Measurements from ENCODE around the gene GPER1. TPM values are rescaled to one million over a fixed set of nuclear protein-coding genes. Genes with fewer than 3 reads are reported as not detected.
"Not testable (repeated sequence)": the region's sequence is repeated elsewhere in the genome, so short reads cannot be mapped to it uniquely, and the experiment has no call there.

The GPER1 gene
- total RNA-seq, 1 donor from 2014 or later, result not detected

DNA sequence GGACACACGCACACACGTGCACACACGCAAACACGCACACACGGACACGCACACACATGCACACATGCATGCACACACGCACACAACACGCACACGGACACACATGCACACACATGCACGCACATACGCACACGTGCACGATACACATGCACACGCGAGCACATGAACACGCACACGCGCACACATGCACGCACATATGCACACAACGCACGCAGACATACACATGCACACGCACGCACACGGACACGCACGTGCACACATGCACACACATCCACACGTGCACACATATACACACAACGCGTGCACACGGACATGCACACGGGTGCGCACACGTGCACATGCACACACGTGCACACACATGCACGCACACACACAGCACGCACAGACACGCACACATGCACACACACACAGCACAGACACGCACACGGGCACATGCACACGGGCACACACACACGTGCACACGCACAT, 17.3 kb upstream of the GPER1 start:
- intact Hi-C loops (cut with micrococcal nuclease), result no loop called here
- H3K27ac Mint-ChIP-seq, result no peak overlapping the region
- no peaks in the 10 kb centered on the region for H3K36me3 Mint-ChIP-seq (ENCODE audit: low read depth)
- H3K9me3 Mint-ChIP-seq, result no peaks in the 10 kb centered on the region
- H3K27me3 Mint-ChIP-seq, result no peaks in the 10 kb centered on the region
- no peak overlapping the region for H3K4me3 Mint-ChIP-seq
- H3K4me1 Mint-ChIP-seq, result no peaks in the 10 kb centered on the region
- no peak for DNase-seq

GRCh38 chr7:1071731-1072254, 16.1 kb upstream of the GPER1 start:
- Mint-ChIP-seq H3K4me1 (no peaks in the 10 kb centered on the region), H3K27ac (no peak overlapping the region), H3K36me3 (ENCODE audit: low read depth) (no peaks in the 10 kb centered on the region), H3K4me3 (no peak overlapping the region), H3K9me3 (no peaks in the 10 kb centered on the region), H3K27me3 (no peaks in the 10 kb centered on the region)
- intact Hi-C loops (cut with micrococcal nuclease), result no loop called here
- no peak for DNase-seq

DNA sequence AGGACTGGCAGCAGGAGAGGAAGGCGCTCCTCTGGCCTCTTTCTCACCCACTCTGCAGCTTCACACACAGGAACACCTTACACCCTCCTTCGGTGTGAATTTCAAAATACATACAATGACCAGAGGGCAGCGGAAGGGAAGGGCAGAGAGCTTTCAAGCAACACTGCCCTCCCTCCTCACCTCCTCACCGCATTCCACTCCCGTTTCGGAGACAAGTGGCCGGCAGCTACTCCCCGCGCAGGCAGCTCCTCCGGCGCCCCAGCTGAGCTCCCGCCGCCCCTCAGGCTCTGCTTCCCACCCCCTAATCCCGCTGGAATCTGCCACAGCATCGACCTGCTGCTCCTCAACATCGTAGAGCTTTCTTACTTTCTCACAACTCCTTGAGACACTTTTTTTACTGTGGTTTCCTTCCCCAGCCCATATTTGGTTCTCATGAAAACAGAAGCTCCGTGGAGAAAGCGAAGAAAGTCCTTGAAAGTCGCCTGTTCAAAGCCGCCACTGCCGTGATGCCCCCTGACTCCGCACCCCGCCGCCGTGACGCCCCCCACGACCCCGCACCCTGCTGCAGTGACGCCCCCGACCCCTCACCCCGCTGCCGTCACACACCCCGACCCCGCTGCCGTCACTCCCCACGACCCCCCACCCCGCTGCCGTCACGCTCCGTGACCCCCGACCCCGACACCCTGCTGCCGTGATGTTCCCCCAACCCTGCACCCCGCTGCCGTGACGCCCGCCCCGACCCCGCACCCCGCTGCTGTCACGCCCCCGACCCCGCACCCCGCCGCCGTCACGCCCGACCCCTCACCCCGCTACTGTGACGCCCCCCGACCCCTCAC, 14.6 kb upstream of the GPER1 start:
- Mint-ChIP-seq H3K27me3 (no peaks in the 10 kb centered on the region), H3K4me1 (no peaks in the 10 kb centered on the region), H3K4me3 (no peak overlapping the region), H3K36me3 (ENCODE audit: low read depth) (no peaks in the 10 kb centered on the region), H3K27ac (no peak overlapping the region), H3K9me3 (no peaks in the 10 kb centered on the region)
- intact Hi-C loops (cut with micrococcal nuclease), result no loop called here
- DNase-seq, result no peak

DNA sequence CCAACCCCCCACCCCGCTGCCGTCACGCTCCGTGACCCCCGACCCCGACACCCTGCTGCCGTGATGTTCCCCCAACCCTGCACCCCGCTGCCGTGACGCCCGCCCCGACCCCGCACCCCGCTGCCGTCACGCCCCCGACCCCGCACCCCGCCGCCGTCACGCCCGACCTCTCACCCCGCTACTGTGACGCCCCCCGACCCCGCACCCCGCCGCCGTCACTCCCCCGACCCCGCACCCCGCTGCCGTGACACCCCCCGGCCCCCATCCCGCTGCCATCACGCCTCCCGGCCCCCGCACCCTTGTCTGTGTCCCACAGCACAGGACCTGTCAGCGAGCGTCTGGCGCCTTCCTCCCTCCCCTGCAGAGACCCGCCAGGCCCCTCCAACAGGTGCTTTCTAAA, 13.9 kb upstream of the GPER1 start:
- DNase-seq; H3K4me1 Mint-ChIP-seq; H3K4me3 Mint-ChIP-seq; H3K27me3 Mint-ChIP-seq; H3K36me3 Mint-ChIP-seq (ENCODE audit: low read depth); H3K27ac Mint-ChIP-seq; H3K9me3 Mint-ChIP-seq; intact Hi-C loops (cut with micrococcal nuclease): not testable (repeated sequence)

DNA sequence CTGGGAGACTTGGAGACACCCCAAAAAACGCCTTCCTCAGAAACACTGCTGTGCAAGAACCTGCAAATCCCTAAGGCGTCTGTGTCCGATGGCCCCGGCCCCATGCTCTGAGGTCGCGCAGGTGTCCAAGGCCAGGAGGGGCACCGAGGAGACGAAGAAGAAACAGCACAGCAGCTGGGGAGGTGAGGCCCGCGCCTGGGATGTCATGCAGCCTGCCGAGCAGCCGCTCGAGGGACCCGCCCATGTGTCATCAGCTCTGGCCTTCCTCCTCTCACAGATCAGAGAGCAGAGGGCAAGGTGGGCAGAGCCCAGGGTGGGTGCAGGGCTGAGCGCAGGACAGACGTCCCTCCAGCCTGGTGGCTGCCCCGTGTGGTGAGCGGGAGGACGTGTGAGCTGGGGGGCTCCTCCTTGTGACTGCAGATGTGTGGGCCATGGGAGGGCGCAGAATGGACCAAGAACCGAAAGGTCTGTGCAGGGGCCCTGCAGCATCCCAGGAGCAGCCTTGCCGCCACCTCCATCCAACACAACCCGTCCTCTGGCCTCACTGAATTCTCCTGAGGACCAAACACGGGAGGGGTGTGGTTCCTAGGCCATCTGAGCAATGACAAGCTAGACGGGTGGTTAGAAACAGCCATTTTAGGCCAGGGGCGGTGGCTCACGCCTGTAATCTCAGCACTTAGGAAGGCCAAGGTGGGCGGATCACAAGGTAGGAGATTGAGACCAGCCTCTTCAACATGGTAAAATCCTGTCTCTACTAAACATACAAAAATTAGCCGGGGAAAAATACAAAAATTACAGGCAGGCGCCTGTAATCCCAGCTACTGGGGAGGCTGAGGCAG, 13.1 kb upstream of the GPER1 start:
- H3K9me3 Mint-ChIP-seq, result no peaks in the 10 kb centered on the region
- intact Hi-C loops (cut with micrococcal nuclease), result no loop called here
- no peaks in the 10 kb centered on the region for H3K27me3 Mint-ChIP-seq
- no peak overlapping the region for H3K27ac Mint-ChIP-seq
- H3K4me3 Mint-ChIP-seq, result no peak overlapping the region
- DNase-seq, result no peak
- H3K4me1 Mint-ChIP-seq, result no peaks in the 10 kb centered on the region
- H3K36me3 Mint-ChIP-seq (ENCODE audit: low read depth), result no peaks in the 10 kb centered on the region

GRCh38 chr7:1076184-1077072, 11.5 kb upstream of the GPER1 start:
- Mint-ChIP-seq H3K36me3 (ENCODE audit: low read depth) (no peaks in the 10 kb centered on the region), H3K4me3 (no peak overlapping the region), H3K27ac (no peak overlapping the region), H3K4me1 (no peaks in the 10 kb centered on the region), H3K27me3 (no peaks in the 10 kb centered on the region), H3K9me3 (no peaks in the 10 kb centered on the region)
- no peak for DNase-seq
- intact Hi-C loops (cut with micrococcal nuclease), result no loop called here

DNA sequence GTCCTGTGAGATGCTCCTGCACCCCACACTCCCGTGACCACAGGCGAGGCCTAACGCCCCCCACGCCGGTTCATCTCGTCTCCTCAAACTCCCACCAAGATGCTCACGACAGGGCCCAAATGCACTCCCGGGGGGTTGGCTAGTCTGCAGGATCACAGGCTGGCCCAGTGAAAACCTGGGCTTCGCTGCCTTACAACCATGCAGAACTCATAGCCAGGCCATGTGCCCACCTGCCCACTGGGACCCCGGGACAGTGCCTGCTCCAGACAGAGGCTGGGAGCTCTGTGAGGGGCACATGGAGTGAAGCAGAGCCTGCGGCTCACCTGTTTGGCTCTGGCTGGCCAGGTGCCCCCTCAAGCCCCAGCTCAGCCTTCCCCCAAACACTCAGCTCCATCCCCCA, 9.4 kb upstream of the GPER1 start:
- DNase-seq, result no peak
- Mint-ChIP-seq H3K36me3 (ENCODE audit: low read depth) (no peaks in the 10 kb centered on the region), H3K4me3 (no peak overlapping the region), H3K27ac (no peak overlapping the region), H3K27me3 (no peaks in the 10 kb centered on the region), H3K4me1 (no peaks in the 10 kb centered on the region), H3K9me3 (no peaks in the 10 kb centered on the region)
- intact Hi-C loops (cut with micrococcal nuclease), result no loop called here

- H3K9me3 Mint-ChIP-seq, result no peaks in the 10 kb centered on the region
- no peaks in the 10 kb centered on the region for H3K27me3 Mint-ChIP-seq
- no peak for DNase-seq
- H3K36me3 Mint-ChIP-seq (ENCODE audit: low read depth), result no peaks in the 10 kb centered on the region
- no peak overlapping the region for H3K27ac Mint-ChIP-seq
- H3K4me3 Mint-ChIP-seq, result no peak overlapping the region
- H3K4me1 Mint-ChIP-seq, result no peaks in the 10 kb centered on the region
- intact Hi-C loops (cut with micrococcal nuclease), result no loop called here
Measured at GRCh38 chr7:1078985-1079384, 8.9 kb upstream of the GPER1 start.

GRCh38 chr7:1079546-1079945, 8.4 kb upstream of the GPER1 start:
- Mint-ChIP-seq H3K27me3 (no peaks in the 10 kb centered on the region), H3K9me3 (no peaks in the 10 kb centered on the region)
- intact Hi-C loops (cut with micrococcal nuclease), result no loop called here

GRCh38 chr7:1080252-1080920, 7.5 kb upstream of the GPER1 start:
- H3K27ac Mint-ChIP-seq, result no peak overlapping the region
- no peak overlapping the region for H3K4me3 Mint-ChIP-seq
- no peaks in the 10 kb centered on the region for H3K27me3 Mint-ChIP-seq
- no peaks in the 10 kb centered on the region for H3K4me1 Mint-ChIP-seq
- DNase-seq, result no peak
- H3K9me3 Mint-ChIP-seq, result no peaks in the 10 kb centered on the region
- intact Hi-C loops (cut with micrococcal nuclease), result no loop called here
- no peaks in the 10 kb centered on the region for H3K36me3 Mint-ChIP-seq (ENCODE audit: low read depth)

More at GRCh38 chr7:1079546-1079945, 8.4 kb upstream of the GPER1 start:
- H3K4me3 Mint-ChIP-seq, result no peak overlapping the region
- H3K4me1 Mint-ChIP-seq, result no peaks in the 10 kb centered on the region
- DNase-seq, result no peak
- H3K27ac Mint-ChIP-seq, result no peak overlapping the region
- no peaks in the 10 kb centered on the region for H3K36me3 Mint-ChIP-seq (ENCODE audit: low read depth)

DNA sequence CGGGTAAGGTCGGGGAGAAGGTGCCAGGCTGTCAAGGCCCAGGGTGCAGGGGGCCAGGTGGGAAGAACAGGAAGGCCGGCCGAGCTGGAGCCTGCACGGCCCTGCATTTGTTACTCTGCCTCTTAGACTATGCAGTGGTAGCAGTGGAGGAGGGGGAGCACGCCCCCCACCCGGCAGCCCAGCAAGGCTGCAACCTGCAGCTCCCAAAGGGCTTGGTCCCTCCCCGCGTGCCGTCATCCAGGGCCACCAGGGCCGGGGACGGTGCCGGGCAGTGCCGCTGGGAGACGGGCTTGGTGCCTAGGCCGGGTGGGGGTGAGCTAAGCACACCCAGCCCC, 7.0 kb upstream of the GPER1 start:
- no peaks in the 10 kb centered on the region for H3K36me3 Mint-ChIP-seq (ENCODE audit: low read depth)
- no peaks in the 10 kb centered on the region for H3K27me3 Mint-ChIP-seq
- H3K27ac Mint-ChIP-seq, result no peak overlapping the region
- intact Hi-C loops (cut with micrococcal nuclease), result no loop called here
- no peaks in the 10 kb centered on the region for H3K9me3 Mint-ChIP-seq
- no peaks in the 10 kb centered on the region for H3K4me1 Mint-ChIP-seq
- no peak for DNase-seq
- no peak overlapping the region for H3K4me3 Mint-ChIP-seq

DNA sequence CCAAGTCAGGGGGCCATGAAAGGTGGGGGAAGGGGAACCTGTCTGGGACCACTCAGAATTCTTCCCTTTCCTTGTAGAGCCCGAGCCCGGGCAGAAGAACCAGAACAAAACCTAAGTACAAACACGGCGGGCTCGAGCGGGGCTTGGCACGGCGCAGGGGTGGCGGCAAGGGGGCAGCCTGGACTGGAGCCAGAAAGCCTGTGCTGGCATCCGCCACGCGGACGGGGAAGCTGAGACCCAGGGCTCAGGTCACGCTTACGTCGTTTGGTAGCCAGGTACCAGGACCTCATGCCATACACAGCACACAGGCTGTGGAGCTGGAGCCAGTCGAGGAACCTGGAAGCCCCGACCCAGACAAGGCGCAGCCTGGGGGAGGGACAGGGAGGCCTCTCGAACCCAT, 6.6 kb upstream of the GPER1 start:
- H3K27me3 Mint-ChIP-seq, result no peaks in the 10 kb centered on the region
- H3K27ac Mint-ChIP-seq, result no peak overlapping the region
- H3K9me3 Mint-ChIP-seq, result no peaks in the 10 kb centered on the region
- intact Hi-C loops (cut with micrococcal nuclease), result no loop called here
- DNase-seq, result no peak
- H3K4me1 Mint-ChIP-seq, result no peaks in the 10 kb centered on the region
- H3K4me3 Mint-ChIP-seq, result no peak overlapping the region
- no peaks in the 10 kb centered on the region for H3K36me3 Mint-ChIP-seq (ENCODE audit: low read depth)

DNA sequence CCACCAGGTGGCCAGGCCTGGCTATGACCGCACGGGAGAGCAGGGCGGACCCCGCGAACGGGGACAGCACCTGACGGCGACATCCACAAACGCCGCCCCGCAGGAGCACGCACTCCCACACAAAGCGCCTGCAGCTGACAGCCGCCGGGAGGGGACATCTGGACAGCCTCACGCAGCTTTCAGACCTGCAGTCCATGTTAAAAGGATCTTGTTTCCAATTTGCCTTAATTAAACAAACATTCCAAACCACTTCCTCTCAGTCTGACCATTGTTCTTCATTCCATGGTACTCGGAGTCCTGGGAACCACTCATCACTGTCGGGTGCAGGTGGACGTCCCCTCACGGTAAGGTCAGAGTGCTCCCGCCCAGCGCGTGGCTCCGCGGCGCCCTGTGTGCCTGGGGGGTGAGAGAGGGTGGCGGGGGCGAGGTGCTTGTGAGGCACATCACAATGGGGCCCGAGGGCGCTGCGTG, 5.9 kb upstream of the GPER1 start:
- no peak overlapping the region for H3K27ac Mint-ChIP-seq
- no peak overlapping the region for H3K4me3 Mint-ChIP-seq
- peaks cover 4% of the 10 kb centered on the region for H3K4me1 Mint-ChIP-seq
- no peaks in the 10 kb centered on the region for H3K9me3 Mint-ChIP-seq
- peaks cover under 1% of the 10 kb centered on the region for H3K27me3 Mint-ChIP-seq
- intact Hi-C loops (cut with micrococcal nuclease), result no loop called here
- DNase-seq, result no peak
- H3K36me3 Mint-ChIP-seq (ENCODE audit: low read depth), result no peaks in the 10 kb centered on the region
